ENCODE data around the gene SCARF2.
"Not testable (repeated sequence)": the region's sequence is repeated elsewhere in the genome, so short reads cannot be mapped to it uniquely, and the experiment has no call there.

The SCARF2 gene

GRCh38 chr22:20463324-20464095, 25.9 kb upstream of the SCARF2 start:
- DNase-seq, result peak; percentile 62

GRCh38 chr22:20459862-20460261, 22.2 kb upstream of the SCARF2 start:
- DNase-seq, result no peak

GRCh38 chr22:20459152-20459542, 21.5 kb upstream of the SCARF2 start:
- DNase-seq, result no peak

- no peak for DNase-seq
These were observed 21.0 kb upstream of the SCARF2 start for GRCh38 chr22:20458530-20459151.

- DNase-seq, result no peak
These were observed 20.0 kb upstream of the SCARF2 start for GRCh38 chr22:20457506-20458240.

GRCh38 chr22:20456722-20457076, 19.1 kb upstream of the SCARF2 start:
- DNase-seq, result no peak

- DNase-seq, result peak; percentile 83
These were observed 18.6 kb upstream of the SCARF2 start for GRCh38 chr22:20456064-20456721.

GRCh38 chr22:20455709-20456063, 18.1 kb upstream of the SCARF2 start:
- DNase-seq, result no peak

GRCh38 chr22:20453222-20453621, 15.6 kb upstream of the SCARF2 start:
- DNase-seq, result no peak

- DNase-seq, result no peak
These were observed 14.3 kb upstream of the SCARF2 start for GRCh38 chr22:20451920-20452319.

GRCh38 chr22:20451129-20451778, 13.6 kb upstream of the SCARF2 start:
- not testable (repeated sequence) for DNase-seq

- no peak for DNase-seq
These were observed 12.9 kb upstream of the SCARF2 start for GRCh38 chr22:20450551-20450906.

GRCh38 chr22:20449819-20450550, 12.4 kb upstream of the SCARF2 start:
- DNase-seq, result no peak

- no peak for DNase-seq
These were observed 11.0 kb upstream of the SCARF2 start for GRCh38 chr22:20448630-20449029.

GRCh38 chr22:20446383-20446970, 8.9 kb upstream of the SCARF2 start:
- no peak for DNase-seq

- DNase-seq, result no peak
These were observed 6.7 kb upstream of the SCARF2 start for GRCh38 chr22:20444325-20444724.

GRCh38 chr22:20442485-20443284, 5.1 kb upstream of the SCARF2 start:
- no peak for DNase-seq

- DNase-seq, result no peak
These were observed 4.2 kb upstream of the SCARF2 start for GRCh38 chr22:20441631-20442484.

- no peak for DNase-seq
These were observed 3.3 kb upstream of the SCARF2 start for GRCh38 chr22:20440637-20441591.

All from CD4-positive, alpha-beta T cell treated with Interleukin-10 for 1 hour (primary cell).